ENCODE measurements around the gene SPPL3. TPM values are rescaled to one million over a fixed set of nuclear protein-coding genes. Genes with fewer than 3 reads are reported as not detected.

Gene SPPL3
- total RNA-seq, 2 donors from 2014 or later = 13.5 to 16.5 TPM

- H3K36me3 ChIP-seq (replicated peaks in 1 of 2; ENCODE audit: insufficient read depth in 1 of 2, low read depth in 2 of 2) = no peaks in the 10 kb centered on the region
- ATAC-seq (no peak), DNase-seq (no peak)
- no peak for TF ChIP-seq POLR2A (IDR thresholded peaks at IDR 0.05)
- TF ChIP-seq CTCF (IDR thresholded peaks at IDR 0.05) = no peak
- H3K4me3 ChIP-seq = no peak overlapping the region
- no peaks in the 10 kb centered on the region for H3K4me1 ChIP-seq
- no peaks in the 10 kb centered on the region for H3K27me3 ChIP-seq
- no peak overlapping the region for H3K27ac ChIP-seq
- H3K9me3 ChIP-seq = peaks cover 0 to 3% (median 0%) of the 10 kb centered on the region in 3 donors
- intact Hi-C loops (cut with DNase I) = no loop called here
Observed at GRCh38 chr12:120755269-120755668, 148.9 kb downstream of the SPPL3 start.

DNA sequence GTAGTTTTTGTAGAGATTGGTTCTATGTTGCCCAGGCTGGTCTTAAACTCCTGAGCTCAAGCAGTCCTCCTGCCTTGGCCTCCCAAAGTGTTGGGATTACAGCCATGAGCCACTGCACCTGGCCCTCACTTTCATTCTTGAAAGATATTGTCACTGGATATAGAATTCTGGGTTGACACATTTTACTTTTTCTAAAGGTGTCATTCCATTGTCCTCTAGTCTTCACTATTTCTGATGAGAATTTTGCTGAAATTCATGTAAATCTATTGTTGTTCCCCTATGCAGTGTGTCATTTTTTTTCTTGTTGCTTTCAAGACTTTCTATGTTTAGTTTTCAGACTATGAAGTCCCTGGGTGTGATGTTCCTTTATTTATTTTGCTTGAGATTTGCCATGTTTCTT is 149.4 kb downstream of the SPPL3 start:
- intact Hi-C loops (cut with DNase I) = no loop called here
- Histone ChIP-seq H3K36me3 (replicated peaks in 1 of 2; ENCODE audit: insufficient read depth in 1 of 2, low read depth in 2 of 2) (no peaks in the 10 kb centered on the region), H3K27ac (no peak overlapping the region), H3K4me3 (no peak overlapping the region), H3K27me3 (no peaks in the 10 kb centered on the region), H3K9me3 (peaks cover 0 to 3% (median 0%) of the 10 kb centered on the region in 3 donors), H3K4me1 (no peaks in the 10 kb centered on the region)
- ATAC-seq = no peak
- TF ChIP-seq CTCF (IDR thresholded peaks at IDR 0.05) = no peak
- TF ChIP-seq POLR2A (IDR thresholded peaks at IDR 0.05) = no peak
- DNase-seq = no peak

DNA sequence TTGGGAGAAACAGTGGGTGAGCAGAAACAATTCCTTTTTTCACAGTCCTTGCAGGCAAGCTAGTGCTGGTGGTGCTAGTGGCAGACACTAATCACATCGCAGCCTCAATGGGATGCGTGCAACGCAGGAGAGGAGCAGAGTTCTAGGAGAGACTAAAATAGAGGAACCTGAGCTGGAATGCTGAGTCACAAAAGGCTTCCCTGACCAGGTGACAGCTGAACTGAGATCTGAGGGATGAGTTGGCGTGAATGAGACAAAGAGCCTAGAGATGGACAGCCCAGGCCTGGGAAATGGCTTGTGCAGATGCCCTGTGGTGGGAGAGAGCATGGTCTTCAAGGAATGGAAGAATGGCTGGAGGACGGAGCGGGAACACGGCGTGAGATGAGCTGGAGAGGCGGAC is 152.8 kb downstream of the SPPL3 start:
- ATAC-seq = no peak
- no peak overlapping the region for H3K4me3 ChIP-seq
- intact Hi-C loops (cut with DNase I) = no loop called here
- TF ChIP-seq POLR2A (IDR thresholded peaks at IDR 0.05) = no peak
- no peak for TF ChIP-seq CTCF (IDR thresholded peaks at IDR 0.05)
- no peak for DNase-seq
- no peaks in the 10 kb centered on the region for H3K27me3 ChIP-seq
- WGBS, 2 donors = 95% methylated on average over 9 of the region's 9 CpGs
- H3K4me1 ChIP-seq = no peaks in the 10 kb centered on the region
- no peaks in the 10 kb centered on the region for H3K36me3 ChIP-seq (replicated peaks in 1 of 2; ENCODE audit: insufficient read depth in 1 of 2, low read depth in 2 of 2)
- H3K27ac ChIP-seq = no peak overlapping the region
- H3K9me3 ChIP-seq = peaks cover 0 to 3% (median 0%) of the 10 kb centered on the region in 3 donors

DNA sequence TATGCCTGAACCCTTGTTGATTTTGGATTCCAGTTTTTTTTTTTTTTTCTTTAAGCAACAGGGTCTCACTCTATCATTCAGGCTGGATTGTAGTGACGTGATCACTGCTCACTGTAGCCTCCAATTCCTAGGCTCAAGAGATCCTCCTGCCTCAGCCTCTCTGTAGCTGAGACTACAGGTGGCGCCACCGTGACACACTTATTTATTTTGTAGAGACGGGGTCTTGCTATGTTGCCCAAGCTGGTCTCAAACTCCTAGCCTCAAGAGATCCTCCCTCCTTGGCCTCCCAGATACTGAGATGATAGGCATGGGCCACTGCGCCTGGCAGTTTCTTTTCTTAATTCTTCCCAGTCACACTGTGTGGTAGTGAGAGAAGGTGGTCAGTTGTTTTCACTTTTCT is 153.4 kb downstream of the SPPL3 start:
- 93 to 96% methylated on average over 5 of the region's 5 CpGs for WGBS, 2 donors
- Histone ChIP-seq H3K4me1 (no peaks in the 10 kb centered on the region), H3K4me3 (no peak overlapping the region), H3K9me3 (peaks cover 0 to 3% (median 0%) of the 10 kb centered on the region in 3 donors), H3K27me3 (no peaks in the 10 kb centered on the region), H3K27ac (no peak overlapping the region), H3K36me3 (replicated peaks in 1 of 2; ENCODE audit: insufficient read depth in 1 of 2, low read depth in 2 of 2) (no peaks in the 10 kb centered on the region)
- intact Hi-C loops (cut with DNase I) = no loop called here
- TF ChIP-seq POLR2A (IDR thresholded peaks at IDR 0.05) (no peak), CTCF (IDR thresholded peaks at IDR 0.05) (no peak)
- ATAC-seq = no peak
- DNase-seq = no peak

DNA sequence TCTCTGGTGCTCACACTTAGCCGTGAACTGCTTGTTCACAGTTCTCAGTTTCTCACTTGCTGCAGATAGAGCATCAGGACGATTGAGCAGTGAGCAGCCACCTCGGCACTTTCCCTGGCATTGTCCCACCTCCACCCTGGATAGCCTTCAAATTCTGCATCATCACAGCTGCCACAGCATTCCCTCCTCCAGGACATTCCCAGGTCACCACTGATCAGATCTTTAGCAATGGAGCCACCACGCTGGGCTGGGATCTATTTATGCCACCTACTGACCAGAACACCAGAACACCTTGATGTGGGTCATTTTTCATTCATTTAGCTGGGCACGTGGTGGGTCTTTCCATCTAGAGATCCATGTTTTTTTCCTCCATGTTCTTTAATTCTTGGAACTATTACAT is 154.9 kb downstream of the SPPL3 start:
- H3K27me3 ChIP-seq = no peaks in the 10 kb centered on the region
- H3K9me3 ChIP-seq = no peaks in the 10 kb centered on the region
- no peak overlapping the region for H3K27ac ChIP-seq
- no peak for TF ChIP-seq CTCF (IDR thresholded peaks at IDR 0.05)
- no peak for TF ChIP-seq POLR2A (IDR thresholded peaks at IDR 0.05)
- WGBS, 2 donors = 71 to 84% methylated on average over 5 of the region's 5 CpGs
- H3K36me3 ChIP-seq (replicated peaks in 1 of 2; ENCODE audit: insufficient read depth in 1 of 2, low read depth in 2 of 2) = no peaks in the 10 kb centered on the region
- ATAC-seq (no peak), DNase-seq (no peak)
- H3K4me3 ChIP-seq = no peak overlapping the region
- intact Hi-C loops (cut with DNase I) = no loop called here
- no peaks in the 10 kb centered on the region for H3K4me1 ChIP-seq
